ENCODE measurements around the gene EML1.

The EML1 gene

DNA sequence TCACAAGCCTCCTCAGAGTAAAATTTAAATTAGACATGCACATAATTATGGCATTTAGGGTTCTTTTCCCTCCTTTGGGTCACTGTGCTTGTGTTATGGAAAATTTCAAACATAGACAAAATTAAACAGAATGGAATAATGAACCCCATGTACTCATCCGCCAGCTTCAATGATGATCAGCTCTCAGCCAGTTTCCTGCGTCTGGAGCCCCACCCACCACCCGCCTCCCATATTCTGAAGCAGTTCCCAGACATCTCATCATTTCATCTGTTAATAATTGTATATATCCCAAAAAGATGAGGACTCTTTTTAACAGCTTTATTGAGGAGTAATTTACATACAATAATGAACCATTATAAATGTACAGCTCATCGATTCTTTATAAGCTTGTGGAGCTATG lies 128.2 kb downstream of the EML1 start:
- POLR2A ChIA-PET: no interaction called here
- WGBS (ENCODE audit: insufficient coverage): 100% methylated on average over 2 of the region's 4 CpGs
- CTCF ChIA-PET: interaction anchor here (1.0 to 2.0 kb wide), 3 partner anchors 9 to 197 kb away, joined by 3 to 5 read pairs (median 3); no protein-coding TSS in a partner anchor

DNA sequence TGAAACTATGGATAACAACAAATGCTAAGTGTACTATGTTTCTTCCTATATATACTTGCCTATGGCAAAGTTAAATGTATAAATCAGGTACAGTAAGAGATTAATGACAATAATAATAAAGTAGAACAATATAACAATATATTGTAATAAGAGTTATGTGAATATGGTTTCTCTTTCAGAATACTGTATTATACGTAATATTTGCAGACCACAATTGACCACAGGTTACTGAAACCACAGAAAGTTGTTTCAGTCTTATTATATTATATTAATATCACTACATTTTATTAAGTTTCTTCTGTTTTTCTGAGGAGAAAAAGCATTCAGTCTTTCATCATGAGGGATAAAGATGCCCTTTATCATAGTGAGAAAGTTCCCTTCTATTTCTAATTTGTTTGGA lies 131.2 kb downstream of the EML1 start:
- H3K36me3 ChIP-seq (ENCODE audit: control insufficient read depth in 4 of 4, insufficient read depth in 4 of 4, low read length in 3 of 4): no peaks in the 10 kb centered on the region
- DNase-seq: no peak
- ChIA-PET CTCF (no interaction called here), POLR2A (no interaction called here)
- no CpG with 5 or more reads among the region's 1 CpG for WGBS (ENCODE audit: insufficient coverage)
- H3K27me3 ChIP-seq (replicated peaks in 2 of 5; ENCODE audit: control insufficient read depth in 4 of 5, insufficient read depth in 5 of 5, low read length in 4 of 5): peaks cover 0 to 7% (median 3%) of the 10 kb centered on the region in 5 experiments
- peaks cover 0 to 5% (median 0%) of the 10 kb centered on the region in 5 experiments for H3K9me3 ChIP-seq (ENCODE audit: control extremely low read depth in 1 of 5, control insufficient read depth in 4 of 5, insufficient read depth in 2 of 5, low read depth in 1 of 5, low read length in 4 of 5)
- H3K27ac ChIP-seq (ENCODE audit: insufficient read depth in 1 of 2, low read depth in 1 of 2, low read length in 2 of 2, poor library complexity in 1 of 2, severe bottlenecking in 2 of 2): no peak overlapping the region
- H3K4me1 ChIP-seq (ENCODE audit: control extremely low read depth in 1 of 4, control insufficient read depth in 4 of 4, insufficient read depth in 4 of 4, low read length in 3 of 4): no peaks in the 10 kb centered on the region
- H3K4me3 ChIP-seq (ENCODE audit: control insufficient read depth in 1 of 7, extremely low read depth in 1 of 7, insufficient read depth in 4 of 7, low read depth in 2 of 7, low read length in 6 of 7): no peak overlapping the region

More for the DNA sequence above, 128.2 kb downstream of the EML1 start:
- no peak for DNase-seq
- no peaks in the 10 kb centered on the region for H3K36me3 ChIP-seq (ENCODE audit: control insufficient read depth in 4 of 4, insufficient read depth in 4 of 4, low read length in 3 of 4)
- no peaks in the 10 kb centered on the region for H3K4me1 ChIP-seq (ENCODE audit: control extremely low read depth in 1 of 4, control insufficient read depth in 4 of 4, insufficient read depth in 4 of 4, low read length in 3 of 4)
- peaks cover 0 to 12% (median 6%) of the 10 kb centered on the region in 5 experiments for H3K27me3 ChIP-seq (replicated peaks in 2 of 5; ENCODE audit: control insufficient read depth in 4 of 5, insufficient read depth in 5 of 5, low read length in 4 of 5)
- no peaks in the 10 kb centered on the region for H3K9me3 ChIP-seq (ENCODE audit: control extremely low read depth in 1 of 5, control insufficient read depth in 4 of 5, insufficient read depth in 2 of 5, low read depth in 1 of 5, low read length in 4 of 5)
- H3K4me3 ChIP-seq (ENCODE audit: control insufficient read depth in 1 of 7, extremely low read depth in 1 of 7, insufficient read depth in 4 of 7, low read depth in 2 of 7, low read length in 6 of 7): no peak overlapping the region
- no peak overlapping the region for H3K27ac ChIP-seq (ENCODE audit: insufficient read depth in 1 of 2, low read depth in 1 of 2, low read length in 2 of 2, poor library complexity in 1 of 2, severe bottlenecking in 2 of 2)

- WGBS (ENCODE audit: insufficient coverage): 98% methylated on average over 4 of the region's 7 CpGs
- Histone ChIP-seq H3K4me1 (ENCODE audit: control extremely low read depth in 1 of 4, control insufficient read depth in 4 of 4, insufficient read depth in 4 of 4, low read length in 3 of 4) (no peaks in the 10 kb centered on the region), H3K9me3 (ENCODE audit: control extremely low read depth in 1 of 5, control insufficient read depth in 4 of 5, insufficient read depth in 2 of 5, low read depth in 1 of 5, low read length in 4 of 5) (peaks cover 0 to 5% (median 0%) of the 10 kb centered on the region in 5 experiments), H3K36me3 (ENCODE audit: control insufficient read depth in 4 of 4, insufficient read depth in 4 of 4, low read length in 3 of 4) (no peaks in the 10 kb centered on the region), H3K27me3 (replicated peaks in 2 of 5; ENCODE audit: control insufficient read depth in 4 of 5, insufficient read depth in 5 of 5, low read length in 4 of 5) (peaks cover 0 to 7% (median 0%) of the 10 kb centered on the region in 5 experiments), H3K4me3 (ENCODE audit: control insufficient read depth in 1 of 7, extremely low read depth in 1 of 7, insufficient read depth in 4 of 7, low read depth in 2 of 7, low read length in 6 of 7) (no peak overlapping the region), H3K27ac (ENCODE audit: insufficient read depth in 1 of 2, low read depth in 1 of 2, low read length in 2 of 2, poor library complexity in 1 of 2, severe bottlenecking in 2 of 2) (no peak overlapping the region)
- CTCF ChIA-PET: no interaction called here
- POLR2A ChIA-PET: no interaction called here
- no peak for DNase-seq
Observed at GRCh38 chr14:99925471-99925870, 132.3 kb downstream of the EML1 start.

GRCh38 chr14:99928963-99929362 lies 135.8 kb downstream of the EML1 start:
- no peak for DNase-seq
- Histone ChIP-seq H3K4me3 (ENCODE audit: control insufficient read depth in 1 of 7, extremely low read depth in 1 of 7, insufficient read depth in 4 of 7, low read depth in 2 of 7, low read length in 6 of 7) (no peak overlapping the region), H3K27me3 (replicated peaks in 2 of 5; ENCODE audit: control insufficient read depth in 4 of 5, insufficient read depth in 5 of 5, low read length in 4 of 5) (peaks cover 0 to 9% (median 4%) of the 10 kb centered on the region in 5 experiments), H3K4me1 (ENCODE audit: control extremely low read depth in 1 of 4, control insufficient read depth in 4 of 4, insufficient read depth in 4 of 4, low read length in 3 of 4) (no peaks in the 10 kb centered on the region), H3K9me3 (ENCODE audit: control extremely low read depth in 1 of 5, control insufficient read depth in 4 of 5, insufficient read depth in 2 of 5, low read depth in 1 of 5, low read length in 4 of 5) (peaks cover 0 to 5% (median 0%) of the 10 kb centered on the region in 5 experiments), H3K27ac (ENCODE audit: insufficient read depth in 1 of 2, low read depth in 1 of 2, low read length in 2 of 2, poor library complexity in 1 of 2, severe bottlenecking in 2 of 2) (no peak overlapping the region), H3K36me3 (ENCODE audit: control insufficient read depth in 4 of 4, insufficient read depth in 4 of 4, low read length in 3 of 4) (no peaks in the 10 kb centered on the region)
- WGBS (ENCODE audit: insufficient coverage): 96% methylated on average over 5 of the region's 5 CpGs
- CTCF ChIA-PET: interaction anchor here (0.5 kb wide), 1 partner anchor 1311 kb away, joined by 3 read pairs; no protein-coding TSS in a partner anchor
- POLR2A ChIA-PET: no interaction called here

GRCh38 chr14:99929601-99930000 lies 136.4 kb downstream of the EML1 start:
- POLR2A ChIA-PET: no interaction called here

DNA sequence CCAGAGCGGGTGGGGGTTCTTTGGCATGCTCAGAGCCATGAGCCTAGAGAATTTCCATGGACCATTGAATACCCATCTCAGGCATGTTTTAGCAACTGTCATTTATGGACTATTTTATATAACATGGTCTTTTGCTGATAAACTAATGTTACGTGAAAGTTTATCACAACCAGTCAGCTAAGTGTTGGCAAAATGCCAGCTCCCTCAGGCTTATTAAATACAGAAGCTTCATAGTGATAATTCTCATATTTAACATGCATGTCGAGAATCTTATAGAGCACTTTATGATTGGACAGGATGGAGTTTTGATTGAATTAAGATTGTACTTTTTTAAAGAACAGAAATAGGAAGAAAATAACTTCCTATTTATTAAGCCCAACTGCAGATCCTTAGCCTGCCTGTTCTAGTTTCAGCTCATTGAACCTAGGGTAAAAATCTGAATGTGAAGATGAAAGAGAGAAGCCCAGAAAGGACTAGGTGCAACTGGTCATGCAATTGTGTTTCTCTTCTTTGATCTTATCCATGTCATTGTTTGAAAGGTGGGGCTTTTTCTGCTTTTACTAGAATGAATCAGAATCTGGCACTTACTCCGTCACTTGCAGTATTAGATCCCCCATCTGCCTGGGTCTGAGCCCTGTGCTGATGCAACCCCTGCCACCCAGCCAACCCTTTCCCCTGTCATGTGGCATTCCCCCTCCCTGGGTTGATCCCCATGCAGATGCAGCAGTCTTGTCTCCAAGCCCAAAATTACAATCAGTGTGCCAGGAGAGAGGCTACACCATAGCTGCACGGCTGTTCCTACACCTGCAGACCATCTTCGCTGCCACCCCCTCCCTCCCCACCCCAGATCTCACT lies 137.4 kb downstream of the EML1 start:
- Histone ChIP-seq H3K4me3 (ENCODE audit: control insufficient read depth in 1 of 7, extremely low read depth in 1 of 7, insufficient read depth in 4 of 7, low read depth in 2 of 7, low read length in 6 of 7) (no peak overlapping the region), H3K9me3 (ENCODE audit: control extremely low read depth in 1 of 5, control insufficient read depth in 4 of 5, insufficient read depth in 2 of 5, low read depth in 1 of 5, low read length in 4 of 5) (peaks cover 0 to 5% (median 0%) of the 10 kb centered on the region in 5 experiments), H3K36me3 (ENCODE audit: control insufficient read depth in 4 of 4, insufficient read depth in 4 of 4, low read length in 3 of 4) (no peaks in the 10 kb centered on the region), H3K27ac (ENCODE audit: insufficient read depth in 1 of 2, low read depth in 1 of 2, low read length in 2 of 2, poor library complexity in 1 of 2, severe bottlenecking in 2 of 2) (no peak overlapping the region), H3K27me3 (replicated peaks in 2 of 5; ENCODE audit: control insufficient read depth in 4 of 5, insufficient read depth in 5 of 5, low read length in 4 of 5) (peaks cover 0 to 9% (median 2%) of the 10 kb centered on the region in 5 experiments), H3K4me1 (ENCODE audit: control extremely low read depth in 1 of 4, control insufficient read depth in 4 of 4, insufficient read depth in 4 of 4, low read length in 3 of 4) (no peaks in the 10 kb centered on the region)
- DNase-seq: peak; percentile 22 to 53 (median 45)
- CTCF ChIA-PET: interaction anchor here (1.1 to 1.2 kb wide), 2 partner anchors 15 to 16 kb away, joined by 3 to 4 read pairs; no protein-coding TSS in a partner anchor
- 91% methylated on average over 3 of the region's 6 CpGs for WGBS (ENCODE audit: insufficient coverage)
- POLR2A ChIA-PET: interaction anchor here (0.6 kb wide), 1 partner anchor 146 kb away, joined by 3 read pairs; no protein-coding TSS in a partner anchor

More at GRCh38 chr14:99929601-99930000, 136.4 kb downstream of the EML1 start:
- H3K9me3 ChIP-seq (ENCODE audit: control extremely low read depth in 1 of 5, control insufficient read depth in 4 of 5, insufficient read depth in 2 of 5, low read depth in 1 of 5, low read length in 4 of 5): peaks cover 0 to 5% (median 0%) of the 10 kb centered on the region in 5 experiments
- peaks cover 0 to 9% (median 4%) of the 10 kb centered on the region in 5 experiments for H3K27me3 ChIP-seq (replicated peaks in 2 of 5; ENCODE audit: control insufficient read depth in 4 of 5, insufficient read depth in 5 of 5, low read length in 4 of 5)
- no peak overlapping the region for H3K27ac ChIP-seq (ENCODE audit: insufficient read depth in 1 of 2, low read depth in 1 of 2, low read length in 2 of 2, poor library complexity in 1 of 2, severe bottlenecking in 2 of 2)
- CTCF ChIA-PET: interaction anchor here (0.5 to 1.1 kb wide), 2 partner anchors 16 to 1310 kb away, joined by 3 to 4 read pairs; no protein-coding TSS in a partner anchor
- WGBS (ENCODE audit: insufficient coverage): 86% methylated on average over 3 of the region's 6 CpGs
- no peaks in the 10 kb centered on the region for H3K36me3 ChIP-seq (ENCODE audit: control insufficient read depth in 4 of 4, insufficient read depth in 4 of 4, low read length in 3 of 4)
- H3K4me1 ChIP-seq (ENCODE audit: control extremely low read depth in 1 of 4, control insufficient read depth in 4 of 4, insufficient read depth in 4 of 4, low read length in 3 of 4): no peaks in the 10 kb centered on the region
- no peak overlapping the region for H3K4me3 ChIP-seq (ENCODE audit: control insufficient read depth in 1 of 7, extremely low read depth in 1 of 7, insufficient read depth in 4 of 7, low read depth in 2 of 7, low read length in 6 of 7)
- no peak for DNase-seq

DNA sequence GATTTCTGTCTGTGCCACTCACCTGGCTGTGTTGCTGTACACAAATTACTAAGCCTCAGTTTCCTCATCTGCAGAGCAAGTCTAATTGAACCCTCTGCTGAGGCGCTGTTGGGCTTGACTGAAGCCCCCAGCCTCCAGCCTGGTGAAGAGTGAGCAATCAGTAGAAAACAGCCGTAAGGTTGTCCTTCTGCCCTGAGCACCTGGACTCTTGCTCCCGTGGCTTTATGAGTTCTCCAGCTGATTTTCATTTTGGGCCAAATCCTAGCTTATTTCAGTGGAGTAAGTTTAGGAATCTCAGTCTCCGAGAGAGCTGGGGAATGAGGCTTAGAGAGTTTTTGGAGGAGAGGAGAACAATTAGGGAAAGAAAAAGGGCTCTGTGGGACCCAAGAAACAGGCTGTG lies 138.1 kb downstream of the EML1 start:
- Histone ChIP-seq H3K27me3 (replicated peaks in 2 of 5; ENCODE audit: control insufficient read depth in 4 of 5, insufficient read depth in 5 of 5, low read length in 4 of 5) (peaks cover 0 to 9% (median 2%) of the 10 kb centered on the region in 5 experiments), H3K9me3 (ENCODE audit: control extremely low read depth in 1 of 5, control insufficient read depth in 4 of 5, insufficient read depth in 2 of 5, low read depth in 1 of 5, low read length in 4 of 5) (peaks cover 0 to 5% (median 0%) of the 10 kb centered on the region in 5 experiments), H3K36me3 (ENCODE audit: control insufficient read depth in 4 of 4, insufficient read depth in 4 of 4, low read length in 3 of 4) (no peaks in the 10 kb centered on the region), H3K27ac (ENCODE audit: insufficient read depth in 1 of 2, low read depth in 1 of 2, low read length in 2 of 2, poor library complexity in 1 of 2, severe bottlenecking in 2 of 2) (no peak overlapping the region), H3K4me1 (ENCODE audit: control extremely low read depth in 1 of 4, control insufficient read depth in 4 of 4, insufficient read depth in 4 of 4, low read length in 3 of 4) (no peaks in the 10 kb centered on the region), H3K4me3 (ENCODE audit: control insufficient read depth in 1 of 7, extremely low read depth in 1 of 7, insufficient read depth in 4 of 7, low read depth in 2 of 7, low read length in 6 of 7) (no peak overlapping the region)
- no peak for DNase-seq
- WGBS (ENCODE audit: insufficient coverage): 94% methylated on average over 3 of the region's 4 CpGs
- POLR2A ChIA-PET: interaction anchor here (0.6 kb wide), 1 partner anchor 146 kb away, joined by 3 read pairs; no protein-coding TSS in a partner anchor
- CTCF ChIA-PET: interaction anchor here (1.2 to 1.4 kb wide), 2 partner anchors 11 to 16 kb away, joined by 3 to 4 read pairs; no protein-coding TSS in a partner anchor

All from common myeloid progenitor, CD34-positive (primary cell).